Measurements from ENCODE around the gene GASK1A.

DNA sequence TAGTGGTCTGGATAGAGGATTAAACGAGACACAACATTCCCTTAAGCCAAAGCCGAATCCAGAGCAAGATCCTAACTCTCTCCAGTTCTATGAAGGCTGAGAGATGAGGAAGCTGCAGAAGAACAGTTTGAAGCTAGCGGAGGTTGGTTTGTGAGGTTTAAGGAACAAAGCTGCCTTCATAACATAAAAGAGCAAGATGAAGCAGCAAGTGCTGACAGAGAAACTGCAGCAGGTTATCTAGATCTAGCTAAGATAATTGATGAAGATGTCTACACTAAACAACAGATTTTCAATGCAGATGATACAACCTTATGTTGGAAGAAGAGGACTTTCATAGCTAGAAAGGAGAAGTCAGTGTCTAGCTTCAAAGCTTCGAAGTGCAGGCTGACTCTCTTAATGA, 14.8 kb upstream of the GASK1A start:
- TF ChIP-seq POLR2A (IDR thresholded peaks at IDR 0.05), result no peak
- TF ChIP-seq, protein P1, sequence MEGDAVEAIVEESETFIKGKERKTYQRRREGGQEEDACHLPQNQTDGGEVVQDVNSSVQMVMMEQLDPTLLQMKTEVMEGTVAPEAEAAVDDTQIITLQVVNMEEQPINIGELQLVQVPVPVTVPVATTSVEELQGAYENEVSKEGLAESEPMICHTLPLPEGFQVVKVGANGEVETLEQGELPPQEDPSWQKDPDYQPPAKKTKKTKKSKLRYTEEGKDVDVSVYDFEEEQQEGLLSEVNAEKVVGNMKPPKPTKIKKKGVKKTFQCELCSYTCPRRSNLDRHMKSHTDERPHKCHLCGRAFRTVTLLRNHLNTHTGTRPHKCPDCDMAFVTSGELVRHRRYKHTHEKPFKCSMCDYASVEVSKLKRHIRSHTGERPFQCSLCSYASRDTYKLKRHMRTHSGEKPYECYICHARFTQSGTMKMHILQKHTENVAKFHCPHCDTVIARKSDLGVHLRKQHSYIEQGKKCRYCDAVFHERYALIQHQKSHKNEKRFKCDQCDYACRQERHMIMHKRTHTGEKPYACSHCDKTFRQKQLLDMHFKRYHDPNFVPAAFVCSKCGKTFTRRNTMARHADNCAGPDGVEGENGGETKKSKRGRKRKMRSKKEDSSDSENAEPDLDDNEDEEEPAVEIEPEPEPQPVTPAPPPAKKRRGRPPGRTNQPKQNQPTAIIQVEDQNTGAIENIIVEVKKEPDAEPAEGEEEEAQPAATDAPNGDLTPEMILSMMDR (IDR thresholded peaks at IDR 0.05), result no peak
